A549 treated with GW870086 at 1 μM for 4 hours (cell line): ENCODE data around the gene SLC1A7. TPM values are rescaled to one million over a fixed set of nuclear protein-coding genes. Genes with fewer than 3 reads are reported as not detected.

ENCODE experiments used
- total RNA-seq: library from RNA; stranded (reverse); fragments of 200-300 nt; extraction: Qiagen RNA extraction; gene quantifications from 5 replicates; pipeline ENCODE4 v1.2.3, GENCODE V29; 2022; ENCODE audit warnings: low read depth

SLC1A7 gene
- 0.05 TPM in 1 of 5 replicates, not detected in the others for total RNA-seq

DNA sequence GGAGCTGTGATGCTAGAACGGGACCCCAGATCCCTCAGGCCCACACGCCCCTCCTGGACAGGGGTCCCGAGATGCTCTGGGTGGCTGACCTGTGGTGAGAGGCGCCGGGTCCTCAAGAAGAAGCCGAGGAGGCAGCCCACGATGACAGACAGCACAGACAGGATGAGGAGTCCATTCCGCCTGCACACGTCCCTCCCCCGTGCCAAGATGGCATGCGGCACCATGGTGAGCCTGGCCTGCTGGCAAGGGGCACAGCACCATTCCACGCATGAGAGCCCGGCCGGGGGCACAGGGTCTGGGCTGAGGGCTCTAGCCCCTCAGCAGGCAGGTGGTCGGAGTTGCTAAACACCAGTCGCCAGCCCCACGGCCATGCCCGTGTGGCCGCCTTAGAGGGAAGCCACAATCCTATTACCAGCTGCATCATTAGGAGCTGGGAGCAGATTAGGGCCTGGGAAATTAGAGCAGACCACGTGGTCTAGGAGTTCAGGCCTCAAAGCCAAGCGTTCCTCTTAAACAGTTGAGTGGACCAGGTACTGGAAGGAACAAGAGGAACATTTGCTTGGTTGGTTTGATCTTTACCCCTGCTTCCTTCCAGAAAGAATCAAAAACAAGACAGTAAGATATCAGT is at the start of gene SLC1A7:
Gene SLC1A7 (minus strand): TSS at position 413 of the 628 bp plus-strand sequence. CDS start 189 bp downstream, at position 224.

DNA sequence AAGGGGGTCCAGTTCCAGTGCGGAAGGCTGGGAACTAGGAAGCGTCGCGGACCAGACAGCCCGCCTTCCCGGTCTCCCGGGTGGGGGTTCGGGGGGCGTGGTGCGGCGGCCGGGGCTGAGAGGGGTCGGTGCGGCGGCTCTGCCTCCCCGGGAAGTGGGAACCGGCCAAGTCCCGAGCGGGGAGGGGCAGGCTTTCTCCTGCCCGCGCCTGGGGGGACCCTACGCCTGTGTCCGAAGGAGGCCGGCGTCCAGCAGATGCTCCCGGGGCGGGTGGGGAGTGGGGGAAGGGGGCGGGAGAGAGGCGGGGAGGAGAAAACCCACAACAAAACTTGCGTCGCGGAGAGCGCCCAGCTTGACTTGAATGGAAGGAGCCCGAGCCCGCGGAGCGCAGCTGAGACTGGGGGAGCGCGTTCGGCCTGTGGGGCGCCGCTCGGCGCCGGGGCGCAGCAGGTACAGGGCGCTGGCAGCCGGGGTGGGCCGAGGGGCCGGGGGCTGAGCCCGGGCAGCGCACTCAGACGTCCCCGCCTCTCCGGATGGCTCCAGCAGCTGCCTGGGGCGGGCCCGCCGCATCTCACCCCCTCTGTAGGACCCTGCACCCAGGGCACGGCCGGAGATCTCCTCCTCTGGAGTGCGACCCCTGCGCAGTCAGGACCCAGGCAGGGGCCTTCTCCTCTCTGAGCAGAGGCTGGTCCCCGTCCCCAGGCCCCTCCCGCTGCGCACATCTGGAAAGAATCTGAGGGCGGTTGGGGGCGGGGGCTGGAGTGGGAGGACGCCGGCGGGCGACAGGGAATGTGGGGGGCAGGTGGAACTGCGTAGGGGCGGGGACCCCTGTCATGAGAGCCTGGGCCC is 80.4 kb downstream of the SLC1A7 start, which contains the start of gene PODN:
Gene PODN (plus strand): TSS at position 355 of the 849 bp plus-strand sequence. CDS start 7,643 bp downstream, outside the sequence.

Other genes with a start within 250 kb of the SLC1A7 start
- gene ECHDC2, start 220.9 kb downstream of the SLC1A7 start, total RNA-seq = 7.8 to 12.7 TPM (median 10.4 TPM) in 5 replicates
- gene SCP2, start 215.4 kb downstream of the SLC1A7 start, total RNA-seq = 38.7 to 64.8 TPM (median 51.0 TPM) in 5 replicates
- gene PODN, start 80.4 kb downstream of the SLC1A7 start, total RNA-seq = not detected in 5 replicates
- gene CPT2, start 54.2 kb upstream of the SLC1A7 start, total RNA-seq = 7.5 to 10.1 TPM (median 9.6 TPM) in 5 replicates
- 28.7 to 32.7 TPM (median 29.8 TPM) in 5 replicates for gene CZIB, start 78.0 kb upstream of the SLC1A7 start, total RNA-seq
- 62.1 to 93.9 TPM (median 66.2 TPM) in 5 replicates for gene MAGOH, start 95.9 kb upstream of the SLC1A7 start, total RNA-seq
- gene LRP8, start 185.4 kb upstream of the SLC1A7 start, total RNA-seq = 31.8 to 43.7 TPM (median 38.7 TPM) in 5 replicates